Large intestine (tissue), 3 donors: ENCODE measurements around the gene ACBD5. TPM values are rescaled to one million over a fixed set of nuclear protein-coding genes. Genes with fewer than 3 reads are reported as not detected.
"Not testable (repeated sequence)": the region's sequence is repeated elsewhere in the genome, so short reads cannot be mapped to it uniquely, and the experiment has no call there.

Source experiments
- DNase-seq, 2 donors: peaks; one replicate each; pipeline versions ENCODE4 v3.0.0 to v3.0.0-alpha.2; 2013
- H3K27ac ChIP-seq: one replicate; pipeline ENCODE4 v1.5.1; 2013; ENCODE audit warnings: low read length
- H3K27me3 ChIP-seq: 2 replicates; pipeline ENCODE4 v1.6.1; 2013; ENCODE audit warnings: low read length; ENCODE audit not compliant: control insufficient read depth, insufficient read depth
- H3K36me3 ChIP-seq: 2 replicates; pipeline ENCODE4 v1.6.1; 2013; ENCODE audit warnings: low read length; ENCODE audit not compliant: control insufficient read depth, insufficient read depth
- H3K4me1 ChIP-seq: one replicate; pipeline ENCODE4 v1.6.1; 2013; ENCODE audit warnings: low read length; ENCODE audit not compliant: control insufficient read depth, insufficient read depth
- H3K4me3 ChIP-seq: one replicate; pipeline ENCODE4 v1.5.1; 2013; ENCODE audit warnings: low read length
- H3K9me3 ChIP-seq: one replicate; pipeline ENCODE4 v1.6.1; 2013; ENCODE audit warnings: mild to moderate bottlenecking, low read depth, low read length, moderate library complexity; ENCODE audit not compliant: control insufficient read depth
- WGBS: methylation state at CpG from one replicate; pipeline ENCODE4 v1.1.5; 2013; ENCODE audit warnings: low lambda C conversion rate; ENCODE audit not compliant: insufficient coverage; 5-methylcytosine and 5-hydroxymethylcytosine counted together
- polyA plus RNA-seq: library from polyadenylated mRNA; unstranded; fragments of 120-200 nt; gene quantifications from one replicate; pipeline ENCODE4 v1.2.1, GENCODE V29; 2013

Gene ACBD5
- polyA plus RNA-seq, 1 donor: 44.0 TPM

DNA sequence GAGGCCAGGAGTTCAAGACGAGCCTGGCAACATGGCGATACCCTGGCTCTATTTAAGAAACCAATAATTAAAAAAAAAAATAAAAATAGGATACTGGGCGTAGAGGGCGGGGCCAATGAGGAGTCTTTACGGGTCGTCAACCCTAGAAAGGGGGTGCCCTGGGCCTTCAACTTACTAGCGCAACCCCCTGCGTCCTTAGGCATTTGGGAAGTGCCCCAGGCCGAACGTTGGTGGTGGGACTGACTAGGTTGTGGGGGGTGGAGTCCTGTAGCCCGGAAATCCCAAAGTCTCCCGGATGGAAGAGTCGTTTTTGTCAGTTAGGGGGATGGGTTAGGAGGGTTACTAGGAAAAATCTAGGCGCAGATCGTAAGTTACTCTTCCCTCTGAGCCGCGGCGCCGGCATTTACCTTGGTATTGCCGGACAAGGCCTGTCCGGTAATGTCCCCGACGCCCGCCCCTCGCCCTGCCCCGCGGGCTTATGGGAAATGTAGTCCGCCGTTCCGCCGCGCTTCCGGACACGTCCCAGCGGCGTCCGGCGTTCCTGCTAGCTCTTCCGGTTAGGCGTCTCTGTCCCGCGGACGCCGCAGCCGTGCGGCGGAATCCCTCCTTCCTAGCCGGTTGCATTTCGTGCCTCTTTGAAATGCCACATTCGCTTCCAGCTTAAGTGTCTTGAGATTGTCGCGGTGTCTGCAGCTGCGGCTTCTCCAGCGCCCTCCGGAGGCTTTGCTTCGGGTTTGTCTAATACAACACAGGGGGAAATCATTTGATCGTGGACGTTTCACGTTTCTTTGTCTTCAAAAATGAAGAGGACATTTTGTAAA, 1.3 kb upstream of the ACBD5 start:
- Histone ChIP-seq H3K27ac (peak overlapping the region; percentile 93), H3K27me3 (no peaks in the 10 kb centered on the region), H3K4me1 (peaks cover 16% of the 10 kb centered on the region), H3K9me3 (no peaks in the 10 kb centered on the region), H3K36me3 (peaks cover 2% of the 10 kb centered on the region), H3K4me3 (peak overlapping the region; percentile 87)
- peak; percentile 96 to 97 for DNase-seq
- 0% methylated on average over 2 of the region's 59 CpGs for WGBS

DNA sequence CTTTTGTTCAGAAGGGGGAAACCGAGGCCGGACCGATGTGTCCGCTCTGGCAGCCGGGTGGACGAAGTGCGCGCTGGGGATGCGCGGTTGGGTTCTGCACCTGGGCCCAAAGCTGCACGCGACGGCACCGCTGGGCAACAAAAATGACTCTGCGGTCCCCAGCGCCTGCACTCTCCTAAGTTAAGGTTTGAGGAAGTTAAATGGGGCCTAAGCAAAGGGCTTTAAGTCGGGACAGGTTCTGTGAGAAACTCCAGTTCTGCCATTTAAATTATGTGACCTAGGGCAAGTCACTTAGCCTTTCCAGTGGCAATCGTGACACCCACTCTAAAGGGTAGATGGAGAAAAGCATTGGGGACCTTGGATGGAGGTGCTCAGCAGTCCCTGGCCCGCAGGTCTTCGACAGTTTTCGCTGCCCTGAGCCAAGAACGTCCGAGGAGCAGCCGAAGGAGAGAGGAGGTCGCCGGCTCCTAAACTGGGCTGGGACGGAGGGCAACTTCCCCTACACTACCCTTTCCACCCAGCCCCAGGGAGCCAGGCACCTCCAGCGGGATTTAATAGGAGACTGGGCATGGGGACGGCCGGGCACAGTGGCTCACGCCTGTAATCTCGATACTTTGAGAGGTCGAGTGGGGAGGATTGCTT, 534 bp upstream of the ACBD5 start:
- H3K4me1 ChIP-seq: peaks cover 16% of the 10 kb centered on the region
- no peaks in the 10 kb centered on the region for H3K27me3 ChIP-seq
- H3K36me3 ChIP-seq: peaks cover 2% of the 10 kb centered on the region
- WGBS: no CpG with 5 or more reads among the region's 33 CpGs
- peak overlapping the region; percentile 87 for H3K4me3 ChIP-seq
- DNase-seq: peak in 1 of 2 donors; percentile 76
- H3K27ac ChIP-seq: peak overlapping the region; percentile 93
- no peaks in the 10 kb centered on the region for H3K9me3 ChIP-seq

DNA sequence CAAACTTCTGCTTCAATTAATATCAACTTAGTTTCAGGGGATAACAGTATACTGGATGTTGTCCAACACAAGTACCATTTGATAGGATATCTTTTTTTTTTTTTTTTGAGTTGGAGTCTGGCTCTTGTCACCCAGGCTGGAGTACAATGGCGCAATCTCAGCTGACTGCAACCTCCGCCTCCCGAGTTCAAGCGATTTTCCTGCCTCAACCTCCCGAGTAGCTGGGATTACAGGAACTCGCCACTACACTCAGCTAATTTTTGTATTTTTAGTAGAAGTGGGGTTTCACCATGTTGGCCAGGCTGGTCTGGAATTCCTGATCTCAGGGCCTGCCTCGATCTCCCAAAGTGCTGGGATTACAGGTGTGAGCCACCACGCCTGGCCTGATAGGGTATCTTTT, 3.1 kb downstream of the ACBD5 start:
- H3K27ac ChIP-seq, H3K27me3 ChIP-seq, H3K4me3 ChIP-seq, H3K36me3 ChIP-seq, H3K9me3 ChIP-seq, DNase-seq: not testable (repeated sequence)
- H3K4me1 ChIP-seq: peaks cover 16% of the 10 kb centered on the region
- WGBS: no CpG with 5 or more reads among the region's 8 CpGs

DNA sequence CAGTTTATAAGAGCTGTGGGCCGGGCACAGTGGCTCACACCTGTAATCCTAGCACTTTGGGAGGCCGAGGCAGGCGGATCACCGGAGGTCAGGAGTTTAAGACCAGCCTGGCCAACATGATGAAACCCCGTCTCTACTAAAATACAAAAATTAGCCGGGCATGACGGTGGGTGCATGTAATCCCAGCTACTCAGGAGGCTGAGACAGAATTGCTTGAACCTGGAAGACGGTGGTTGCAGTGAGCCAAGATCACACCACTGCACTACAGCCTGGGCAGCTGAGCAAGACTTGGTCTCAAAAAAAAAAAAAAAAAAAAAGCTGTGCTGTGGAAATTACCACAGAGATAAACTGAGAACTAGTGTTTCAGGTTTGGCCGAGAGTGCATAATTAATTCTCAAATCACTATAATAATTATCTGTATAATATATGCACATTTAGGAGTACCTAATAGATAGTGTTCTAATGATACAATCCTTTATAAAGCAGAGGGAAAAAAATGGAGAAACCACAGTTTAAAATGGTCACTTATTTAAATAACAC, 3.9 kb downstream of the ACBD5 start:
- not testable (repeated sequence) for H3K4me3 ChIP-seq, H3K27ac ChIP-seq, H3K27me3 ChIP-seq, DNase-seq, H3K36me3 ChIP-seq, H3K9me3 ChIP-seq
- H3K4me1 ChIP-seq: peaks cover 17% of the 10 kb centered on the region
- no CpG with 5 or more reads among the region's 9 CpGs for WGBS

DNA sequence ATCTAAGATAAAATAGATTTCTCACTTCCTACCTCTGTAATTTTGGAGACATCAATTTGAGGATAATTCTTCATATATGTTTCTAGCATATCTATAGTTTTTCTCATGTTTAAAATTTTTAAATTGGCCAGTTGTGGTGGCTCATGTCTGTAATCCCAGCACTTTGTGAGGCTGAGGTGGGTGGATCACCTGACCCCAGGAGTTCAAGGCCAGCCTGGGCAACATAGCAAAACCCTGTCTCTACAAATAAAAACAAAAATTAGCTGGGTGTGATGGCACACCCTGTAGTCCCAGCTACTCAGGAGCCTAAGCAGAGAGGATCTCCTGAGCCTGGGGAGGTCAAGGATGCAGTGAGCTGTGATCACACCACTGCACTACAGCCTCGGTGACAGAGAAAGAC, 4.9 kb downstream of the ACBD5 start:
- no peaks in the 10 kb centered on the region for H3K27me3 ChIP-seq
- no peak overlapping the region for H3K27ac ChIP-seq
- peaks cover 19% of the 10 kb centered on the region for H3K4me1 ChIP-seq
- WGBS: no CpG with 5 or more reads among the region's 1 CpG
- no peak for DNase-seq
- no peaks in the 10 kb centered on the region for H3K9me3 ChIP-seq
- no peak overlapping the region for H3K4me3 ChIP-seq
- peaks cover 14% of the 10 kb centered on the region for H3K36me3 ChIP-seq

DNA sequence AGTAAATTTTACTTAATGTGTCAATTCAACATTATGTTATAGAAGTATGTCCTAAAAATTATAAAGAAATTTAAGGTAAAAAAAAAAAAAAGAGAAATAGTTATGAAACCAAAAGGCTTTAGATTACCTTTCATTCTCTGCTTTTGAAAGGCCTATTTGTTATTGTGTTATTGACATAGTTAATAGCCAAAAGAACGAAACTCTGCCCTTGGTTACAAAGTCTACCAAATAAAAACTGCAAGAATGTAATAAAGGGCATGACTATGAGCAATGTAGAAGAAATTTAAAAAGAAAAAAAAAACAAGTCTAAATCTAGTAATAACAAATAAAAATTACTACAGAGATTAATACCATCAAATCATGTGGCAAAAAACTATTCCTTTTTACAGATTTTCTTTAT, 10.6 kb downstream of the ACBD5 start:
- no CpG with 5 or more reads among the region's 1 CpG for WGBS
- Histone ChIP-seq H3K9me3 (no peaks in the 10 kb centered on the region), H3K4me3 (no peak overlapping the region), H3K36me3 (peaks cover 31% of the 10 kb centered on the region), H3K4me1 (peaks cover 16% of the 10 kb centered on the region), H3K27me3 (no peaks in the 10 kb centered on the region), H3K27ac (peak overlapping the region; percentile 72)
- DNase-seq: peak; percentile 41 to 82

DNA sequence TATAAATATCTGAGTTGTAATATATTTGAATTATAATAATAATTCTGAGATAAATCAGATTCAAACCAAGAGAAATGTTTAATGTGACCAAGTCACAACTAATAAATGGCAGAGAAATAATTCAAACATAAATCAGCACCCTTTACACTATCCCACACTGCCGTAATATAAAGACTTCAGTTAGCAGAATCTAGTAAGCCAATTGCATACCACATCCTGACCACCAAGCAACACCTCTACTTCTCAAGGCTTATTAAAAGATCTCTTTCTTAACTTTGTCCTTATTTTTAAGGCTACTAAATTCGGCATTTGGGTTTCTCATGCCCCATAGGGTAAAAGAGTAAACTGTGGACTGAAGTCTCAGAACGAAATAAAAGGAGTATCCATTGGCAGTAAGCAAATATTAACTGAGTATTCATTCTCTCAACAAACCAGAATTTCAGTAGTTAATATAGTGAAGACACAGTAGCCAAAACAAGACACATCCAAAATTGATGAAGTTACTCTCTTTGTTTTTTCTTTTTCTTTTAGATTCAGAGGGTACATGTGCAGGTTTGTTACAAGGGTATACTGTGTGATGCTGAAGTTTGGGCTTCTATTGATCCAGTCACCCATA, 14.8 kb downstream of the ACBD5 start:
- DNase-seq: no peak
- whole genome bisulfite sequencing: 50% methylated on average over 2 of the region's 3 CpGs
- no peak overlapping the region for H3K4me3 ChIP-seq
- no peaks in the 10 kb centered on the region for H3K9me3 ChIP-seq
- H3K4me1 ChIP-seq: peaks cover 5% of the 10 kb centered on the region
- peaks cover 34% of the 10 kb centered on the region for H3K36me3 ChIP-seq
- H3K27ac ChIP-seq: no peak overlapping the region
- H3K27me3 ChIP-seq: no peaks in the 10 kb centered on the region

DNA sequence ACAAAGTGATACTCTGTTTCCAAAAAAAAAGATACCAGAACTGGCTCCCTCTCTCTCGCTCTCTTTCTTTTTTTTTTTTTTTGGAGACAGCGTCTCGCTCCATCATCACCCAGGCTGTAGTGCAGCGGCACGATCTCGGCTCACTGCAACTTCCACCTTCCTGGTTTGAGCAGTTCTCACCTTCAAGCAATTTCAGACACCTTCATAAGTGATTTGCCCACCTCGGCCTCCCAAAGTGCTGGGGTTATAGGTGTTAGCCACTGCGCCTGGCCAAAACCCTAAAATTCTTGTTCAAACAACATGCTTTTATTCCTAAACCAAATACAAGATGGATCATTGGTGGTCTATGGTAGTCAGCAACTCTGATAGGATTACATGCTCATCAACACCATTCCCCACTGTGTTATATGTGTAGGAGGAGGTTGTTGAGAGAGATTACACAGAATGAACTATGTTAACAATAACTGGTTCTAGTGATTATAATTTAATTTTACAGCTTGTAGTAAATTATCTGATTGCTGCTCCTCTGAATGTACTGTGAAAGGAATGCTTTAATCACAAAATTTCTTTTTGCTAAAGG, 15.5 kb downstream of the ACBD5 start:
- DNase-seq: no peak
- H3K36me3 ChIP-seq: peaks cover 38% of the 10 kb centered on the region
- no peak overlapping the region for H3K27ac ChIP-seq
- no peaks in the 10 kb centered on the region for H3K4me1 ChIP-seq
- no peaks in the 10 kb centered on the region for H3K9me3 ChIP-seq
- no peak overlapping the region for H3K4me3 ChIP-seq
- no peaks in the 10 kb centered on the region for H3K27me3 ChIP-seq
- WGBS: 86% methylated on average over 1 of the region's 8 CpGs

DNA sequence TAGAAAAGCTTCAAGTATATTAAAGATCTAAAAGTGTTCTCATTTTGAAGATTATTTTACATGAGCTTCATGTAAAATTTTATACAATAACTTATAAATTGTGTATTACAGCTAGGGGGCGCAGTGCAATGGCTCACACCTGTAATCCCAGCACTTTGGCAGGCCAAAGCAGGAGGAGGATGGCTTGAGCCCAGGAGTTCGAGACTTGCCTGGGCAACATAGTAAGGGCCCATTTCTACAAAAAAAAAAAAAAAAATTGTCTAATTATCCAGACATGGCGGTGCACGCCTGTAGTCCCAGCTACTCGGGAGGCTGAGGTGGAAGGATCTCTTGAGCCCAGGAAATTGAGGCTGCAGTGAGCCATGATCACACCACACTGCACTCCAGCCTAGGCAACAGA, 16.6 kb downstream of the ACBD5 start:
- WGBS: 40% methylated on average over 1 of the region's 5 CpGs
- Histone ChIP-seq H3K4me3 (no peak overlapping the region), H3K9me3 (no peaks in the 10 kb centered on the region), H3K27ac (no peak overlapping the region), H3K36me3 (peaks cover 45% of the 10 kb centered on the region), H3K27me3 (no peaks in the 10 kb centered on the region), H3K4me1 (no peaks in the 10 kb centered on the region)
- DNase-seq: peak in 1 of 2 donors; percentile 17

DNA sequence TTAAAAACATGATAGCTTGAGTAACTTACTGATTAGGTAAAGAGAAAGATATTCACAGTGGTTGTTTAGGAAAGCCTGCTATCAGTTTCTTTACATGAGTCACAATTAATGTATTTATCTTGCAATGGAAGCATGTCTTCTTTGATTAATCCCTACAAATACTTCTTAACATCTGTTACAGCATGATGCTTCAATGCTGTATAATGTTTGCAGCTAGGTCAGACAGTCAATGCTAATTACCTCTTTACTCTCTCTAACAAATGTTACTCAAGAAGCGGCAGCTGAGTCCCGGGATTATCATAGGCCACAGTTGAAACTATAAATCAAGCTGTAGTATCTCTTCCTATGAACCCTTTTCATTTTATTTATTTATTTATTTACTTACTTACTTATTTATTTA, 33.2 kb downstream of the ACBD5 start:
- Histone ChIP-seq H3K4me3 (no peak overlapping the region), H3K4me1 (no peaks in the 10 kb centered on the region), H3K27me3 (no peaks in the 10 kb centered on the region), H3K9me3 (no peaks in the 10 kb centered on the region), H3K27ac (no peak overlapping the region), H3K36me3 (peaks cover 70% of the 10 kb centered on the region)
- no CpG with 5 or more reads among the region's 2 CpGs for WGBS
- DNase-seq: no peak
